Right lobe of liver (tissue), 6 donors: ENCODE results near the gene EYA2. TPM values are rescaled to one million over a fixed set of nuclear protein-coding genes. Genes with fewer than 3 reads are reported as not detected.

Source experiments
- ATAC-seq, 4 donors: fragments of 200-7000 bp; cut with Tn5 transposase; one replicate each; pipeline ENCODE4 v1.9.1; 2020; ENCODE audit warnings: mild to moderate bottlenecking in 4 of 4, moderate library complexity in 4 of 4
- DNase-seq, 3 donors: peaks; one replicate each; pipeline ENCODE4 v3.0.0-alpha.2; 2020
- H3K27ac ChIP-seq, 3 donors: fragments of 200-600 bp; one replicate each; pipeline ENCODE4 v1.8.0; 2022
- H3K27me3 ChIP-seq, 2 donors: fragments of 200-600 bp; one replicate each; pipeline ENCODE4 v1.8.0; 2022
- H3K36me3 ChIP-seq, 4 donors: fragments of 200-600 bp; sonication (generic) in 1 of 4; one replicate each; pipeline versions ENCODE4 v1.5.1 to v1.8.0; 2017 to 2022; ENCODE audit warnings: control low read depth in 1 of 4
- H3K4me1 ChIP-seq, 4 donors: fragments of 200-600 bp; sonication (generic) in 1 of 4; one replicate each; pipeline versions ENCODE4 v1.5.1 to v1.8.0; 2017 to 2022; ENCODE audit warnings: control low read depth in 1 of 4
- H3K4me3 ChIP-seq, 3 donors: fragments of 200-600 bp; one replicate each; pipeline ENCODE4 v1.8.0; 2022
- H3K9me3 ChIP-seq, 4 donors: fragments of 200-600 bp; sonication (generic) in 1 of 4; one replicate each; pipeline versions ENCODE4 v1.5.1 to v1.8.0; 2017 to 2022; ENCODE audit warnings: control low read depth in 1 of 4
- CTCF ChIP-seq, 4 donors: fragments of 200-600 bp in 3 of 4; fragments of 450-650 bp in 1 of 4; IDR thresholded peaks; one replicate each; pipeline versions ENCODE4 v1.5.1 to v1.8.0; 2016 to 2022; ENCODE audit warnings: antibody characterized with exemption in 4 of 4, mild to moderate bottlenecking in 2 of 4
- POLR2A ChIP-seq: fragments of 450-650 bp; IDR thresholded peaks from one replicate; pipeline ENCODE4 v1.6.1; 2017; ENCODE audit warnings: antibody characterized with exemption, mild to moderate bottlenecking
- WGBS: methylation state at CpG from one replicate; pipeline ENCODE4 v1.1.6; 2018; ENCODE audit warnings: low coverage, low lambda C conversion rate; ENCODE audit not compliant: insufficient coverage; ENCODE audit errors: missing lambda C conversion rate; 5-methylcytosine and 5-hydroxymethylcytosine counted together
- intact Hi-C, 2 donors: fragments of 100-400 bp; cut with DNase I; formaldehyde crosslinking; loops; one replicate each; pipeline versions ENCODE4 v1.11.2 to v1.14.1; 2022
- total RNA-seq, 6 experiments: library from RNA; depleted of rRNA in 2 of 6; stranded (reverse); fragments of >200 nt in 2 of 6; fragmentation: NEBNext Ultra II Directional in 3 of 6; extraction: Animal tissue kit (Norgen Biotek cat#: 25700) in 3 of 6; gene quantifications; one replicate each; pipeline versions ENCODE4 v1.1.0 to v1.2.4, GENCODE V29; 2016 to 2023
- donor health status: DM: no; HTN: yes; CAD: no.
- donor health status: DM: no; HTN: no; CAD: no.
- donor health status: DM: no; HTN: no; CAD: no.
- donor health status: DM: no; HTN: yes; CAD: no.
- donor health status: DM: no; HTN: yes; CAD: no.

EYA2 gene
- total RNA-seq, 6 experiments from 2014 or later = 0.12 to 3.0 (median 0.49) TPM

DNA sequence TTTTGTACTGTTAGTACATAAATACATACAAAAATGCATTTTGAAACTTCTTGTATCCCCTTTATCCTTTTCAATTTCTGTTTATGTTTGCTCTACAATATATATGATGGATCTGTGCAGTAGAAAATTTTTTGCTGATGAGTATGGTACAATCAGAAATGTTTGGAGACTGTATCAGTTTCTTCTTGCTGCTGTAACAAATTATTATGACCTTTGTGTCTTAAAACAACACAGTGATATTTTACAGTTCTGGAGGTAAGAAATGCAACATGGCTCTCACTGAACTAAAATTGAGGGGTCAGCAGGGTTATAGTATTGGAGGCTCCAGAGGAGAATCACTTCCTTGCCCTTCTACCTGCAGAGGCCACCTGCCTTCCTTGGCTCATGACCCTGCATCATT is 184.4 kb downstream of the EYA2 start:
- no peak overlapping the region for H3K27ac ChIP-seq
- no peaks in the 10 kb centered on the region for H3K27me3 ChIP-seq
- intact Hi-C loops = no loop called here
- no peaks in the 10 kb centered on the region for H3K4me1 ChIP-seq
- ATAC-seq (no peak), DNase-seq (no peak)
- no peaks in the 10 kb centered on the region for H3K36me3 ChIP-seq
- no peaks in the 10 kb centered on the region for H3K9me3 ChIP-seq
- TF ChIP-seq CTCF (IDR thresholded peaks at IDR 0.05) = no peak
- no peak for TF ChIP-seq POLR2A
- no peak overlapping the region for H3K4me3 ChIP-seq

DNA sequence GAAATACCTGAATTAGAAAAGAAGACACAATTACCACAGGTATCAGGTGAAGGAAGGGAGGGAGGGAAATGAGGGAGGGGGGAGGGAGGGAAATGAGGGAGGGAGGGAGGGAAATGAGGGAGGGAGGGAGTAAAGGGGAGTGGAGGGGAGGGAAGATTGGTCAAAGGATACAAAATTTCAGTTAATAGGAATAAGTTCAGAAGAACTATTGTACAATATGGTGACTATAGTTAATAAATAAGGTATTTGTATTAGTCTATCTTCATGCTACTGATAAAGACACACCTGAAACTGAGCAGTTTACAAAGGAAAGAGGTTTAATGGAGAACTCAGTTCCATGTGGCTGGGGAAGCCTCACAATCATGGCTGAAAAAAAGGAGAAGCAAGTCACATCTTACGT is 185.7 kb downstream of the EYA2 start:
- no peak for DNase-seq
- ATAC-seq = no peak
- Histone ChIP-seq H3K27me3 (no peaks in the 10 kb centered on the region), H3K9me3 (no peaks in the 10 kb centered on the region), H3K4me3 (no peak overlapping the region), H3K36me3 (no peaks in the 10 kb centered on the region), H3K27ac (no peak overlapping the region), H3K4me1 (no peaks in the 10 kb centered on the region)
- WGBS = 100% methylated on average over 1 of the region's 1 CpG
- intact Hi-C loops = no loop called here
- no peak for TF ChIP-seq POLR2A

GRCh38 chr20:47086316-47086715 is 191.7 kb downstream of the EYA2 start:
- Histone ChIP-seq H3K27me3 (no peaks in the 10 kb centered on the region), H3K4me1 (no peaks in the 10 kb centered on the region), H3K36me3 (no peaks in the 10 kb centered on the region), H3K4me3 (no peak overlapping the region), H3K9me3 (no peaks in the 10 kb centered on the region), H3K27ac (no peak overlapping the region)
- WGBS = 46% methylated on average over 5 of the region's 6 CpGs
- DNase-seq = no peak
- TF ChIP-seq POLR2A = no peak
- intact Hi-C loops = no loop called here
- no peak for ATAC-seq

GRCh38 chr20:47088335-47088734 is 193.7 kb downstream of the EYA2 start:
- DNase-seq (no peak), ATAC-seq (no peak)
- Histone ChIP-seq H3K4me3 (no peak overlapping the region), H3K27ac (no peak overlapping the region), H3K36me3 (no peaks in the 10 kb centered on the region), H3K9me3 (no peaks in the 10 kb centered on the region), H3K4me1 (no peaks in the 10 kb centered on the region), H3K27me3 (no peaks in the 10 kb centered on the region)
- 62% methylated on average over 4 of the region's 7 CpGs for WGBS
- no peak for TF ChIP-seq POLR2A
- TF ChIP-seq CTCF (IDR thresholded peaks at IDR 0.05) = no peak
- intact Hi-C loops = no loop called here

- Histone ChIP-seq H3K4me3 (no peak overlapping the region), H3K27me3 (no peaks in the 10 kb centered on the region), H3K36me3 (no peaks in the 10 kb centered on the region), H3K9me3 (no peaks in the 10 kb centered on the region), H3K4me1 (no peaks in the 10 kb centered on the region), H3K27ac (no peak overlapping the region)
- WGBS = 71% methylated on average over 6 of the region's 15 CpGs
- no peak for ATAC-seq
- no peak for TF ChIP-seq CTCF (IDR thresholded peaks at IDR 0.05)
- TF ChIP-seq POLR2A = no peak
- DNase-seq = no peak
- intact Hi-C loops = no loop called here
Observed at GRCh38 chr20:47089151-47089550, 194.5 kb downstream of the EYA2 start.

- WGBS = 68% methylated on average over 5 of the region's 5 CpGs
Observed at GRCh38 chr20:47090835-47091234, 196.2 kb downstream of the EYA2 start.

More at GRCh38 chr20:47090835-47091234, 196.2 kb downstream of the EYA2 start:
- ATAC-seq = no peak
- DNase-seq = no peak
- Histone ChIP-seq H3K27ac (no peak overlapping the region), H3K4me1 (no peaks in the 10 kb centered on the region), H3K36me3 (no peaks in the 10 kb centered on the region), H3K4me3 (no peak overlapping the region), H3K9me3 (no peaks in the 10 kb centered on the region), H3K27me3 (no peaks in the 10 kb centered on the region)
- no peak for TF ChIP-seq CTCF (IDR thresholded peaks at IDR 0.05)
- no peak for TF ChIP-seq POLR2A
- intact Hi-C loops = no loop called here
